ENCODE data around the gene CYP27C1.

Gene CYP27C1

DNA sequence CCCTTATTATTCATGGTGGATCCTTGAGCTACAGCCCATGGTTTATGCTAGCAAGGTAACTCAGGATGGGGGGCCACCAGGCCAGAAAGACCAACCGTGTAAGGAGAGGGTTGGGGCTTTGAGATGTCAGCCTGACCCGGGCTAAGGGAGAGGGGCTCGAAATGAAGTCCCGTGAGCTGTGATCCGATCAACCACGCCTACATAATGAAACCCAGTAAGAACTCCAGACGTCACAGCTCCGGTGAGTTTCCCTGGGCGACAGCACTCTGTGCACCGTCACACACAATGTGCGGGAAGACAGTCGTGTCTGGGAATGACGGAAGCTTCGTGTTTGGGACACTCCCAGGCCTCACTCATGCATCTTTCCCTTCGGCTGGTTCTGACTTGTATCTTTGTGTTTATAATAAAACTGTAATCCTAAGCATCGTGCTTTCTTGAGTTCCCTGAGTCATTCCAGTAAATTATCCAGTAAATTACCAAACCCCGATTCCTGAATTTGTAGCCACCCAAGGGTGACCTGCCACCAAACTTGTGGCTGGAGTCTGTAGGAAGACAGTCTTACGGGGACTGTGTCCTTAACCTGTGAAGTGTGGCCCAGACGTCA lies 44.2 kb downstream of the CYP27C1 start:
- Histone ChIP-seq H3K4me1 (ENCODE audit: control insufficient read depth, insufficient read depth, low read depth, low read length) (peaks cover 10% of the 10 kb centered on the region), H2BK120ac (ENCODE audit: low read depth, low read length) (no peak overlapping the region), H3K27ac (ENCODE audit: low read length, poor library complexity, severe bottlenecking) (no peak overlapping the region), H2BK12ac (ENCODE audit: low read length in 2 of 2) (peak overlapping the region; percentile 10 to 57), H3K23ac (ENCODE audit: low read length in 2 of 2) (no peak overlapping the region), H2BK5ac (ENCODE audit: low read depth, low read length, poor library complexity, severe bottlenecking) (no peak overlapping the region), H3K79me1 (replicated peaks; ENCODE audit: low read length, poor library complexity, severe bottlenecking) (no peaks in the 10 kb centered on the region), H3K27me3 (ENCODE audit: control insufficient read depth in 1 of 2, insufficient read depth in 1 of 2, low read length in 2 of 2) (no peaks in the 10 kb centered on the region), H3K14ac (ENCODE audit: low read length in 2 of 2) (peak overlapping the region in 1 of 2 experiments; percentile 18), H3K4ac (ENCODE audit: low read depth in 1 of 2, low read length in 2 of 2) (no peak overlapping the region), H4K8ac (ENCODE audit: low read length) (peak overlapping the region; percentile 56), H3K4me3 (ENCODE audit: insufficient read depth in 1 of 2, low read depth in 1 of 2, low read length in 2 of 2) (peak overlapping the region in 1 of 2 experiments; percentile 50), H3K18ac (ENCODE audit: low read depth in 1 of 2, low read length in 2 of 2) (peak overlapping the region; percentile 50 to 72), H3K9me3 (ENCODE audit: control insufficient read depth, low read length) (peaks cover 3% of the 10 kb centered on the region), H2AFZ (ENCODE audit: low read depth, low read length) (no peak overlapping the region), H4K91ac (ENCODE audit: low read length) (no peak overlapping the region), H2BK15ac (ENCODE audit: low read depth, poor library complexity, severe bottlenecking) (peak overlapping the region; percentile 54), H3K4me2 (ENCODE audit: low read length, poor library complexity, severe bottlenecking) (no peak overlapping the region), H2AK5ac (ENCODE audit: low read length, severe bottlenecking) (no peak overlapping the region), H3K9ac (ENCODE audit: low read length) (peak overlapping the region; percentile 92), H3K36me3 (ENCODE audit: control insufficient read depth in 1 of 2, insufficient read depth in 2 of 2, low read depth in 1 of 2, low read length in 2 of 2) (no peaks in the 10 kb centered on the region)
- 72% methylated on average over 18 of the region's 19 CpGs for WGBS
- DNase-seq = peak; percentile 93

DNA sequence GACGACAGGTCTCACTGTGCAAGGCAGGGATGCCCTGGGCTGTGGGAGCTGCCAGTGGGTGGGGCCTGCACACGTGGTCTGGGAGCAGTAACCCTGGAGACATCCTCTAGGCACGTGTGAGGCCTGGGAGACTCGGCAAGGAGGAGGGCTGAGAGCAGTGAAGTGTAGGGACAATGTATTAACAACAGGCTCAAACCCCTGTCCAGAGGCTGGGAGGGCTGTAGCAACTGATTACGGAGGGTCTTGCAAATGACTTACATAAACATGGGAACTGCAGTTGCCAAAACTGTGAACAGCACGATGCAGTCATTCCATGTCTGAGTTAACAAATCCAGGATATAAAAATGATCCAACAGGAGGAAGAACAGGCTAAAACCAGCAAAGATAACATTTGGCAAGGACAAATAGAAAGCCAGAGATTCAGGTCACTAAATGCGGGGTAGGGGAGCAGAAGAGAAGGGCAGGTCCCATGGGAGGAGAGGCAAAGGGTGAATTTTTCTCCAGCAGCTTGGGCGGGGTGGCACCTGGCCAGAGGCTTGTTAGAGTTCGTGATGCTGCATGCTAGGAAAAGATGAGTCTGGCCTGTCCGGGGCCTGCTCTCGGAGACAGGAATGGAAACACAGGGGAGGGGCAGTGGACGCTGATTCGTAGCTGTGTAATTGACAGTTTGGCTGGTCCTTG lies 44.9 kb downstream of the CYP27C1 start:
- Histone ChIP-seq H2BK12ac (ENCODE audit: low read length in 2 of 2) (peak overlapping the region in 1 of 2 experiments; percentile 10), H3K27me3 (ENCODE audit: control insufficient read depth in 1 of 2, insufficient read depth in 1 of 2, low read length in 2 of 2) (no peaks in the 10 kb centered on the region), H3K4me2 (ENCODE audit: low read length, poor library complexity, severe bottlenecking) (no peak overlapping the region), H2BK5ac (ENCODE audit: low read depth, low read length, poor library complexity, severe bottlenecking) (no peak overlapping the region), H3K4ac (ENCODE audit: low read depth in 1 of 2, low read length in 2 of 2) (no peak overlapping the region), H3K4me3 (ENCODE audit: insufficient read depth in 1 of 2, low read depth in 1 of 2, low read length in 2 of 2) (peak overlapping the region in 1 of 2 experiments; percentile 50), H3K27ac (ENCODE audit: low read length, poor library complexity, severe bottlenecking) (no peak overlapping the region), H4K8ac (ENCODE audit: low read length) (no peak overlapping the region), H3K14ac (ENCODE audit: low read length in 2 of 2) (peak overlapping the region in 1 of 2 experiments; percentile 18), H3K18ac (ENCODE audit: low read depth in 1 of 2, low read length in 2 of 2) (peak overlapping the region; percentile 50 to 72), H2AK5ac (ENCODE audit: low read length, severe bottlenecking) (no peak overlapping the region), H3K9me3 (ENCODE audit: control insufficient read depth, low read length) (peaks cover 1% of the 10 kb centered on the region), H2BK120ac (ENCODE audit: low read depth, low read length) (no peak overlapping the region), H3K79me1 (replicated peaks; ENCODE audit: low read length, poor library complexity, severe bottlenecking) (no peaks in the 10 kb centered on the region), H2BK15ac (ENCODE audit: low read depth, poor library complexity, severe bottlenecking) (peak overlapping the region; percentile 54), H3K23ac (ENCODE audit: low read length in 2 of 2) (no peak overlapping the region), H4K91ac (ENCODE audit: low read length) (peak overlapping the region; percentile 31), H2AFZ (ENCODE audit: low read depth, low read length) (no peak overlapping the region), H3K4me1 (ENCODE audit: control insufficient read depth, insufficient read depth, low read depth, low read length) (peaks cover 10% of the 10 kb centered on the region), H3K9ac (ENCODE audit: low read length) (peak overlapping the region; percentile 92), H3K36me3 (ENCODE audit: control insufficient read depth in 1 of 2, insufficient read depth in 2 of 2, low read depth in 1 of 2, low read length in 2 of 2) (no peaks in the 10 kb centered on the region)
- WGBS = 71% methylated on average over 13 of the region's 13 CpGs
- peak; percentile 55 for DNase-seq

DNA sequence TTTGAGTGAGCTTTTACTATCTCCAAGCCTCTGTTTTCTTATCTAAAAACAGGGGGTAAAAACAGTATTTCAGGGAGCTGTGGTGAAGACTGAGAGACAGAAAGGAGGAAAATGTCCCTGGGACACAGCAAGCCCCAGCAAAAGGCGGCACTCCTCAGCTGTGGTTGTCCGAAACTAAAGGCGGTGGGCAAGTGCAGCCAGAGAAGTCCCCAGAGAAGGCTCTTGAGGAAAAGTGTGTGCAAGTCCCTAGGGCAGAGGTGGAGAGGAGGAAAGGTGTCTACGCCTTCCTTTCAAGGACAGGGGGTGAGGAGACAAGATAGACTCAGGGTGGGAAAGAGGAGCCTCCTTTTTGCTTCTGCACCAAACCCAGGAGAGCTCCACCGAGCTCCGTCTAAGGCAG lies 45.5 kb downstream of the CYP27C1 start:
- Histone ChIP-seq H3K9ac (ENCODE audit: low read length) (peak overlapping the region; percentile 92), H2BK5ac (ENCODE audit: low read depth, low read length, poor library complexity, severe bottlenecking) (no peak overlapping the region), H3K14ac (ENCODE audit: low read length in 2 of 2) (no peak overlapping the region), H3K4me2 (ENCODE audit: low read length, poor library complexity, severe bottlenecking) (no peak overlapping the region), H3K23ac (ENCODE audit: low read length in 2 of 2) (no peak overlapping the region), H4K8ac (ENCODE audit: low read length) (no peak overlapping the region), H3K27me3 (ENCODE audit: control insufficient read depth in 1 of 2, insufficient read depth in 1 of 2, low read length in 2 of 2) (no peaks in the 10 kb centered on the region), H3K9me3 (ENCODE audit: control insufficient read depth, low read length) (no peaks in the 10 kb centered on the region), H2AFZ (ENCODE audit: low read depth, low read length) (no peak overlapping the region), H2BK15ac (ENCODE audit: low read depth, poor library complexity, severe bottlenecking) (no peak overlapping the region), H2AK5ac (ENCODE audit: low read length, severe bottlenecking) (peak overlapping the region; percentile 20), H2BK12ac (ENCODE audit: low read length in 2 of 2) (no peak overlapping the region), H3K36me3 (ENCODE audit: control insufficient read depth in 1 of 2, insufficient read depth in 2 of 2, low read depth in 1 of 2, low read length in 2 of 2) (no peaks in the 10 kb centered on the region), H2BK120ac (ENCODE audit: low read depth, low read length) (no peak overlapping the region), H3K4me3 (ENCODE audit: insufficient read depth in 1 of 2, low read depth in 1 of 2, low read length in 2 of 2) (no peak overlapping the region), H3K18ac (ENCODE audit: low read depth in 1 of 2, low read length in 2 of 2) (no peak overlapping the region), H3K4me1 (ENCODE audit: control insufficient read depth, insufficient read depth, low read depth, low read length) (peaks cover 10% of the 10 kb centered on the region), H3K4ac (ENCODE audit: low read depth in 1 of 2, low read length in 2 of 2) (no peak overlapping the region), H3K27ac (ENCODE audit: low read length, poor library complexity, severe bottlenecking) (no peak overlapping the region), H3K79me1 (replicated peaks; ENCODE audit: low read length, poor library complexity, severe bottlenecking) (no peaks in the 10 kb centered on the region), H4K91ac (ENCODE audit: low read length) (no peak overlapping the region)
- no peak for DNase-seq
- 98% methylated on average over 6 of the region's 6 CpGs for WGBS

DNA sequence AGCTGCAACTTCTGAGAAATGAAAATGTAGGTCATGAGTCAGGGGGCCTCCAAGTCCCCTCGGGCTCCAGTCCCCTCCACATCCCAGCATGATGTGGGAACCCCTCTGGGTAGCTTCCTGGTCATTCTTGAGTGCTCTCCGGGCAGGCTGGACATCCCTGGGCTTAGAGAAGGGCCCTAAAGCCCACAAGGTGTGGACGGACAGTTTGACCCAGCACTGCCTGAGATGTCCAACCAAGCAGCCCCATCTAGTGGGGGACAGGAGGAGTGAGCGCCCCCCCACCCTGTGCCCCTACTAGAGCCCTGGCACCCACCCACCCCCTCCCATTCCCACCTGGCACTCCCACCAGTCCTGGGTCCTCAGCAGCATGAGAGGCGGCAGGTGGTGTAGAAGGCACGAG lies 46.0 kb downstream of the CYP27C1 start:
- 89% methylated on average over 4 of the region's 6 CpGs for WGBS
- Histone ChIP-seq H3K23ac (ENCODE audit: low read length in 2 of 2) (no peak overlapping the region), H3K14ac (ENCODE audit: low read length in 2 of 2) (no peak overlapping the region), H2BK120ac (ENCODE audit: low read depth, low read length) (no peak overlapping the region), H3K9ac (ENCODE audit: low read length) (peak overlapping the region; percentile 33), H3K4me2 (ENCODE audit: low read length, poor library complexity, severe bottlenecking) (no peak overlapping the region), H3K18ac (ENCODE audit: low read depth in 1 of 2, low read length in 2 of 2) (no peak overlapping the region), H3K27me3 (ENCODE audit: control insufficient read depth in 1 of 2, insufficient read depth in 1 of 2, low read length in 2 of 2) (no peaks in the 10 kb centered on the region), H3K4me3 (ENCODE audit: insufficient read depth in 1 of 2, low read depth in 1 of 2, low read length in 2 of 2) (no peak overlapping the region), H2BK12ac (ENCODE audit: low read length in 2 of 2) (no peak overlapping the region), H4K8ac (ENCODE audit: low read length) (no peak overlapping the region), H3K9me3 (ENCODE audit: control insufficient read depth, low read length) (no peaks in the 10 kb centered on the region), H2AFZ (ENCODE audit: low read depth, low read length) (no peak overlapping the region), H2BK15ac (ENCODE audit: low read depth, poor library complexity, severe bottlenecking) (no peak overlapping the region), H2BK5ac (ENCODE audit: low read depth, low read length, poor library complexity, severe bottlenecking) (no peak overlapping the region), H2AK5ac (ENCODE audit: low read length, severe bottlenecking) (no peak overlapping the region), H3K27ac (ENCODE audit: low read length, poor library complexity, severe bottlenecking) (no peak overlapping the region), H3K79me1 (replicated peaks; ENCODE audit: low read length, poor library complexity, severe bottlenecking) (no peaks in the 10 kb centered on the region), H3K36me3 (ENCODE audit: control insufficient read depth in 1 of 2, insufficient read depth in 2 of 2, low read depth in 1 of 2, low read length in 2 of 2) (no peaks in the 10 kb centered on the region), H3K4ac (ENCODE audit: low read depth in 1 of 2, low read length in 2 of 2) (no peak overlapping the region), H3K4me1 (ENCODE audit: control insufficient read depth, insufficient read depth, low read depth, low read length) (peaks cover 10% of the 10 kb centered on the region), H4K91ac (ENCODE audit: low read length) (no peak overlapping the region)
- peak; percentile 46 for DNase-seq

Measured in mesenchymal stem cell (in vitro differentiated cells and primary cell).